Measurements from ENCODE around the gene TTC23.

TTC23 gene

DNA sequence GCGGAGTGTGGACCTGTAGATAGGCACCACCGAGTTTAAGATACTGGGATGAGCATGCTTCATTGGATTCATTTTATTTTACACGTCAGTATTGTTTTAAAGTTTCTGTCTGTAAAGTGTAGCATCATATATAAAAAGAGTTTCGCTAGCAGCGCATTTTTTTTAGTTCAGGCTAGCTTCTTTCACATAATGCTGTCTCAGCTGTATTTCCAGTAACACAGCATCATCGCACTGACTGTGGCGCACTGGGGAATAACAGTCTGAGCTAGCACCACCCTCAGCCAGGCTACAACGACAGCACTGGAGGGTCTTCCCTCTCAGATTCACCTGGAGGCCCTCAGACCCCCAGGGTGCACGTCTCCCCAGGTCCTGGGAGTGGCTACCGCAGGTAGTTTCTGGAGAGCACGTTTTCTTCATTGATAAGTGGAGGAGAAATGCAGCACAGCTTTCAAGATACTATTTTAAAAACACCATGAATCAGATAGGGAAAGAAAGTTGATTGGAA lies 115.0 kb downstream of the TTC23 start:
- Histone ChIP-seq H3K36me3 (ENCODE audit: insufficient read depth, low read length) (no peaks in the 10 kb centered on the region), H3K9me3 (ENCODE audit: insufficient read depth, low read depth, low read length) (no peaks in the 10 kb centered on the region), H3K4me1 (ENCODE audit: insufficient read depth, low read length) (peaks cover 2% of the 10 kb centered on the region; the same call in 1 of the 2 replicates), H3K4me3 (ENCODE audit: low read length) (no peak overlapping the region), H3K27me3 (ENCODE audit: insufficient read depth, low read length) (no peaks in the 10 kb centered on the region), H3K9ac (ENCODE audit: low read depth, low read length) (no peak overlapping the region), H3K27ac (ENCODE audit: low read depth, low read length) (no peak overlapping the region)
- 86% methylated on average over 11 of the region's 11 CpGs for WGBS

DNA sequence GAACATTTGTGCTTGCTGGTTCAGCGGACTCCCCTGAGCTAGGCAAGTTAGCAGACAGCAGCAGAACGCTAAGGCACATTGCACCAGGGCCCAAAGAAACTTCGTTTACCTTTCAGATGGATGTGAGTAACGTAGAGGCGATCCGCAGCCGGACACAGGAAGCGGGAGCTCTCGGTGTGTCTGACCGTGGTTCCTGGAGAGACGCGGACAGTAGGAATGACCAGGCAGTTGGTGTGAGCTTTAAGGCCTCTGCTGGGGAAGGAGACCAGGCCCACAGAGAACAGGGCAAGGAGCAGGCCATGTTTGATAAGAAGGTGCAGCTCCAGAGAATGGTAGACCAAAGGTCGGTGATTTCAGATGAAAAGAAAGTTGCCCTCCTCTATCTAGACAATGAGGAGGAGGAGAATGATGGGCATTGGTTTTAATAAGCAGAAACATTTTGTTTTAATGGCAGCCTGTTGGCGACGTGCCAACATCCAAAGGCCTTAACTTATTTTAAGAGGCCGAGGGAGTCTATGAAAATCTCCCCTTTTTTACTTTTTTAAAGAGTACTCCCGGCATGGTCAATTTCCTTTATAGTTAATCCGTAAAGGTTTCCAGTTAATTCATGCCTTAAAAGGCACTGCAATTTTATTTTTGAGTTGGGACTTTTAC lies 116.6 kb downstream of the TTC23 start:
- Histone ChIP-seq H3K4me1 (ENCODE audit: insufficient read depth, low read length) (peaks cover 2% of the 10 kb centered on the region; the same call in 1 of the 2 replicates), H3K9ac (ENCODE audit: low read depth, low read length) (no peak overlapping the region), H3K27me3 (ENCODE audit: insufficient read depth, low read length) (no peaks in the 10 kb centered on the region), H3K9me3 (ENCODE audit: insufficient read depth, low read depth, low read length) (no peaks in the 10 kb centered on the region), H3K27ac (ENCODE audit: low read depth, low read length) (no peak overlapping the region), H3K4me3 (ENCODE audit: low read length) (no peak overlapping the region), H3K36me3 (ENCODE audit: insufficient read depth, low read length) (no peaks in the 10 kb centered on the region)
- WGBS = 94% methylated on average over 18 of the region's 18 CpGs

DNA sequence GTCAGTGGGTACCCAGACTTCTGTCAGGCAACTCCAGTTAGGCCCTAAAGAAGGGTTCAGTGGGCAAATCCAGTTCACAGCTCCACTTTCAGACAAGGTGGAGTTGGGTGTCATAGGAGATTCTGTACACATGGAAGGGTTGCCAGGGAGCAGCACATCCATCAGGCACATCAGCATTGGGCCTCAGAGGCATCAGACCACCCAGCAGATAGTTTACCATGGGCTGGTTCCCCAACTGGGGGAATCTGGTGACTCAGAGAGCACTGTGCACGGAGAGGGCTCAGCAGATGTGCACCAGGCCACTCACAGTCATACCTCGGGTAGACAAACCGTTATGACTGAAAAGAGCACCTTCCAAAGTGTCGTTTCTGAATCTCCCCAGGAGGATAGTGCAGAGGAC lies 117.3 kb downstream of the TTC23 start:
- H3K27ac ChIP-seq (ENCODE audit: low read depth, low read length) = no peak overlapping the region
- H3K36me3 ChIP-seq (ENCODE audit: insufficient read depth, low read length) = no peaks in the 10 kb centered on the region
- no peak overlapping the region for H3K9ac ChIP-seq (ENCODE audit: low read depth, low read length)
- no peaks in the 10 kb centered on the region for H3K27me3 ChIP-seq (ENCODE audit: insufficient read depth, low read length)
- WGBS = 94% methylated on average over 4 of the region's 4 CpGs
- no peak overlapping the region for H3K4me3 ChIP-seq (ENCODE audit: low read length)
- H3K9me3 ChIP-seq (ENCODE audit: insufficient read depth, low read depth, low read length) = no peaks in the 10 kb centered on the region
- no peaks in the 10 kb centered on the region for H3K4me1 ChIP-seq (ENCODE audit: insufficient read depth, low read length)

DNA sequence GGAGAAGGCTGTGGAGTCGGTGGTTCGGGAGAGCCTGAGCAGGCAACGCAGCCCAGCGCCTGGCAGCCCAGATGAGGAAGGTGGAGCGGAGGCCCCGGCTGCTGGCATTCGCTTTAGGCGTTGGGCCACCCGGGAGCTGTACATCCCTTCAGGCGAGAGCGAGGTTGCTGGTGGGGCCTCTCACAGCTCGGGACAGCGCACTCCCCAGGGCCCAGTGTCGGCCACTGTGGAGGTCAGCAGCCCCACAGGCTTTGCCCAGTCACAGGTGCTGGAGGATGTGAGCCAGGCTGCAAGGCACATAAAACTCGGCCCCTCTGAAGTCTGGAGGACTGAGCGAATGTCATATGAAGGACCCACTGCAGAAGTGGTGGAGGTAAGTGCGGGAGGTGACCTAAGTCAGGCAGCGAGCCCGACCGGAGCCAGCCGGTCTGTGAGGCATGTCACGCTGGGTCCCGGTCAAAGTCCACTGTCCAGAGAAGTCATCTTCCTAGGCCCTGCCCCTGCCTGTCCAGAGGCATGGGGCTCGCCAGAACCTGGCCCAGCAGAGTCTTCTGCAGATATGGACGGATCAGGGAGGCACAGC lies 117.8 kb downstream of the TTC23 start:
- H3K9me3 ChIP-seq (ENCODE audit: insufficient read depth, low read depth, low read length) = no peaks in the 10 kb centered on the region
- H3K9ac ChIP-seq (ENCODE audit: low read depth, low read length) = no peak overlapping the region
- H3K27ac ChIP-seq (ENCODE audit: low read depth, low read length) = no peak overlapping the region
- H3K4me1 ChIP-seq (ENCODE audit: insufficient read depth, low read length) = no peaks in the 10 kb centered on the region
- H3K36me3 ChIP-seq (ENCODE audit: insufficient read depth, low read length) = no peaks in the 10 kb centered on the region
- 96% methylated on average over 25 of the region's 25 CpGs for WGBS
- no peaks in the 10 kb centered on the region for H3K27me3 ChIP-seq (ENCODE audit: insufficient read depth, low read length)
- H3K4me3 ChIP-seq (ENCODE audit: low read length) = no peak overlapping the region

DNA sequence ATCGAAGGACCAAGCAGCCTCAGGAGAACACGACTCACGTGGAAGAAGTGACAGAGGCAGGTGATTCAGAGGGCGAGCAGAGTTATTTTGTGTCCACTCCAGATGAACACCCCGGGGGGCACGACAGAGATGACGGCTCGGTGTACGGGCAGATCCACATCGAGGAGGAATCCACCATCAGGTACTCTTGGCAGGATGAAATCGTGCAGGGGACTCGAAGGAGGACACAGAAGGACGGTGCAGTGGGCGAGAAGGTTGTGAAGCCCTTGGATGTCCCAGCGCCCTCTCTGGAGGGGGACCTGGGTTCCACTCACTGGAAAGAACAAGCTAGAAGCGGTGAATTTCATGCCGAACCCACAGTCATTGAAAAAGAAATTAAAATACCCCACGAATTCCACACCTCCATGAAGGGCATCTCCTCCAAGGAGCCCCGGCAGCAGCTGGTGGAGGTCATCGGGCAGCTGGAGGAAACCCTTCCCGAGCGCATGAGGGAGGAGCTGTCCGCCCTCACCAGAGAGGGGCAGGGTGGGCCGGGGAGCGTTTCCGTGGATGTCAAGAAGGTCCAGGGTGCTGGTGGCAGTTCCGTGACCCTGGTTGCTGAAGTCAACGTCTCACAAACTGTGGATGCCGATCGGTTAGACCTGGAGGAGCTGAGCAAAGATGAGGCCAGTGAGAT lies 118.5 kb downstream of the TTC23 start:
- Histone ChIP-seq H3K9me3 (ENCODE audit: insufficient read depth, low read depth, low read length) (no peaks in the 10 kb centered on the region), H3K4me3 (ENCODE audit: low read length) (no peak overlapping the region), H3K27me3 (ENCODE audit: insufficient read depth, low read length) (no peaks in the 10 kb centered on the region), H3K4me1 (ENCODE audit: insufficient read depth, low read length) (no peaks in the 10 kb centered on the region), H3K27ac (ENCODE audit: low read depth, low read length) (no peak overlapping the region), H3K36me3 (ENCODE audit: insufficient read depth, low read length) (no peaks in the 10 kb centered on the region), H3K9ac (ENCODE audit: low read depth, low read length) (no peak overlapping the region)
- 95% methylated on average over 30 of the region's 30 CpGs for WGBS

DNA sequence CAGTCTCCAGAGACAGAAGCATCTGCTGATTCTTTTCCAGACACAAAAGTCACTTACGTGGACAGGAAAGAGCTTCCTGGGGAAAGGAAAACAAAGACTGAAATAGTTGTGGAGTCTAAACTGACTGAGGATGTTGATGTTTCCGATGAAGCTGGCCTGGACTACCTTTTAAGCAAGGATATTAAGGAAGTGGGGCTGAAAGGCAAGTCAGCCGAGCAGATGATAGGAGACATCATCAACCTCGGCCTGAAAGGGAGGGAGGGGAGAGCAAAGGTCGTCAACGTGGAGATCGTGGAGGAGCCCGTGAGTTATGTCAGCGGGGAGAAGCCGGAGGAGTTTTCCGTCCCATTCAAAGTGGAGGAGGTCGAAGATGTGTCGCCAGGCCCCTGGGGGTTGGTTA lies 119.1 kb downstream of the TTC23 start:
- H3K36me3 ChIP-seq (ENCODE audit: insufficient read depth, low read length) = no peaks in the 10 kb centered on the region
- no peak overlapping the region for H3K27ac ChIP-seq (ENCODE audit: low read depth, low read length)
- H3K9ac ChIP-seq (ENCODE audit: low read depth, low read length) = no peak overlapping the region
- H3K4me3 ChIP-seq (ENCODE audit: low read length) = no peak overlapping the region
- no peaks in the 10 kb centered on the region for H3K9me3 ChIP-seq (ENCODE audit: insufficient read depth, low read depth, low read length)
- no peaks in the 10 kb centered on the region for H3K27me3 ChIP-seq (ENCODE audit: insufficient read depth, low read length)
- WGBS = 92% methylated on average over 13 of the region's 13 CpGs
- H3K4me1 ChIP-seq (ENCODE audit: insufficient read depth, low read length) = no peaks in the 10 kb centered on the region

DNA sequence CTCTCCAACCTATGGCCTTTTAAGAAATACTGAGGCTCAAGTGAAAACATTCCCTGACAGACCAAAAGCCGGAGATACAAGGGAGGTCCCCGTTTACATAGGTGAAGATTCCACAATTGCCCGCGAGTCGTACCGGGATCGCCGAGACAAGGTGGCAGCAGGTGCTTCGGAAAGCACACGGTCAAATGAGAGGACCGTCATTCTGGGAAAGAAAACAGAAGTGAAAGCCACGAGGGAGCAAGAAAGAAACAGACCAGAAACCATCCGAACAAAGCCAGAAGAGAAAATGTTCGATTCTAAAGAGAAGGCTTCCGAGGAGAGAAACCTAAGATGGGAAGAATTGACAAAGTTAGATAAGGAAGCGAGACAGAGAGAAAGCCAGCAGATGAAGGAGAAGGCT lies 119.7 kb downstream of the TTC23 start:
- Histone ChIP-seq H3K9me3 (ENCODE audit: insufficient read depth, low read depth, low read length) (no peaks in the 10 kb centered on the region), H3K27ac (ENCODE audit: low read depth, low read length) (no peak overlapping the region), H3K9ac (ENCODE audit: low read depth, low read length) (no peak overlapping the region), H3K36me3 (ENCODE audit: insufficient read depth, low read length) (no peaks in the 10 kb centered on the region), H3K4me1 (ENCODE audit: insufficient read depth, low read length) (no peaks in the 10 kb centered on the region), H3K27me3 (ENCODE audit: insufficient read depth, low read length) (no peaks in the 10 kb centered on the region), H3K4me3 (ENCODE audit: low read length) (no peak overlapping the region)
- WGBS = 95% methylated on average over 16 of the region's 16 CpGs

DNA sequence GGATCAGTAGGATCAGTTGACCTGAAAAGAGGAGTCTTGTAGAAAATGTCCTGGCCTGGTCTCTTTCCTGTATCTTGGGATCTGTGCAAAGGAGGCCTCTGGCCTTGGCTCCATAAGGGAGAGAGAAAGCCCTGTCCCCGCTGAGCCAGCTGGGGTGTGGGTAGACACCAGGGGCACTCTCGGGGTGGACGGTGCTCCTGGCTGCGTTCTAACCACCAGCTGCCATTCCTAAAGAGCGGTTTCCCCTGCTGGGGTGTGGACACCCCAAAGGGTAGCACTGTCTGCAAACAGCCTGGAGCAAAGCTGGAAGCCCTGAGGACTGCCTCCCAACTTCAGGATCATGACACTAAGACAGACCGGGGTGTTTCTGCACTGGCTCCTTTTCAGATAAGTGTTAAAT lies 121.0 kb downstream of the TTC23 start:
- H3K36me3 ChIP-seq (ENCODE audit: insufficient read depth, low read length) = no peaks in the 10 kb centered on the region
- 96% methylated on average over 6 of the region's 6 CpGs for WGBS
- no peak overlapping the region for H3K27ac ChIP-seq (ENCODE audit: low read depth, low read length)

DNA sequence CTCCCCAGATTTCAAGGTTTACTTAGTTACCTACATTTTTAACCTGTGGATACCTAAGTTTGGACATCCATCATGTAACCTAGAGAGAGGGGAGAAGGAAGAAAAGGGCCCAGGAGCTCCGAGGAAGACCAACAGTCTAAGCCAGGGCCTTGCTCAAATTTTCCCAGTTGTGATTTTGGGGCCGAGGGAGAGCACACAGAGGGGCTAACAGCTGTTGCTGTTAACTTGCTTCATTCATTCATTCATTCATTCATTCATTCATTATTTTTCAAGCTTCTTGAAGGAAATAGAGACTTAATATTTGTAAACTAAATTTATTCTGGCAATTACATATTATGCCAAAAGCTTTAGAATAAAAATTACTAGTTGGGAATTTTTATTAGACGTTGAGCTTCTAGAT lies 121.6 kb downstream of the TTC23 start:
- no peaks in the 10 kb centered on the region for H3K27me3 ChIP-seq (ENCODE audit: insufficient read depth, low read length)
- no peaks in the 10 kb centered on the region for H3K36me3 ChIP-seq (ENCODE audit: insufficient read depth, low read length)
- no peak overlapping the region for H3K27ac ChIP-seq (ENCODE audit: low read depth, low read length)
- 96% methylated on average over 3 of the region's 3 CpGs for WGBS
- peaks cover 17% of the 10 kb centered on the region for H3K4me1 ChIP-seq (ENCODE audit: insufficient read depth, low read length)
- no peak overlapping the region for H3K9ac ChIP-seq (ENCODE audit: low read depth, low read length)
- H3K4me3 ChIP-seq (ENCODE audit: low read length) = no peak overlapping the region
- H3K9me3 ChIP-seq (ENCODE audit: insufficient read depth, low read depth, low read length) = no peaks in the 10 kb centered on the region

More for the DNA sequence above, 121.0 kb downstream of the TTC23 start:
- Histone ChIP-seq H3K4me1 (ENCODE audit: insufficient read depth, low read length) (peaks cover 11% of the 10 kb centered on the region), H3K9ac (ENCODE audit: low read depth, low read length) (no peak overlapping the region), H3K4me3 (ENCODE audit: low read length) (no peak overlapping the region), H3K27me3 (ENCODE audit: insufficient read depth, low read length) (no peaks in the 10 kb centered on the region), H3K9me3 (ENCODE audit: insufficient read depth, low read depth, low read length) (no peaks in the 10 kb centered on the region)

DNA sequence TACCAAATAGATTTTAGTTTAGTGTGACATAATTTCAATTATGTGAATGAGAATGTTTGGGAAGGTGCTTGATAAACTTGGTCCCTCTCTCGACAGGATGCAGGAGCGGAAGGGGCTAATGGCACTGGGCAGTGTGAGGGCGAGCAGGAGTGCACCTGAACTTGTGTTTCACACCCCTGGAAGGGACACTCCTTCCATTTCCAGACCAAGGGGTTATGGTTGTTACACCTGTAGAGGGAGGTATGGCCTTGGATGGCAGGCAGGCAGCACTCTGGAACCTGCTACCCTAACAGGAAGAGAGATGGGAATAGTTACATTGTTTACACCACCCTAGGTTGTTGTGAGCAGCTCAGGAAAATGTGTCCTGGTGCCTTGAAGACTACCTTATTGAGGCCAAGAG lies 122.5 kb downstream of the TTC23 start:
- Histone ChIP-seq H3K4me3 (ENCODE audit: low read length) (no peak overlapping the region), H3K36me3 (ENCODE audit: insufficient read depth, low read length) (no peaks in the 10 kb centered on the region), H3K9me3 (ENCODE audit: insufficient read depth, low read depth, low read length) (no peaks in the 10 kb centered on the region), H3K9ac (ENCODE audit: low read depth, low read length) (no peak overlapping the region), H3K4me1 (ENCODE audit: insufficient read depth, low read length) (peaks cover 17% of the 10 kb centered on the region), H3K27ac (ENCODE audit: low read depth, low read length) (no peak overlapping the region), H3K27me3 (ENCODE audit: insufficient read depth, low read length) (no peaks in the 10 kb centered on the region)
- 96% methylated on average over 3 of the region's 3 CpGs for WGBS

DNA sequence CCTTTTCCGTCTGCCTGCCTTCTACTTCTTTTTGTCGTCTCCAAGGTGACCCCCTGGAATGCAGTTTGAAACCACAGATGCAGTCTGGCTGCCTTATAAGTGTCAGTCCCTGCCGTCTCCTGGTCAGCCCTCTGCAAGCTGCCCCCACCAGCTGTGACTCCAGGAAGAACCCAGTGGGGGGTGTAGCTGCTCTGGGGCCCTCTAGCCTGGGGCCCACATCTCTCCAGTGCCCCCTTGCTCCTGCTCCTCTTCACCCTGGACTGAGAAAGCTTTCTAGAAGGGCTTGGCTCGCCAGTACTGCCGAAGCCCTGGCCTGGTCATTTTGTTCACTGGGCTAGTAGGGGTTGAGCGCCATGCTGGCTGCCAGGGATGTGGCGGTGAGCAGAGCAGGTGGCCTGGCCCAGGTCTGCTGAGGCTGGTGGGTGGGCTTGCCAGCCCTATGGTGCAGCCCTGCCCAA lies 123.2 kb downstream of the TTC23 start:
- WGBS = 82% methylated on average over 7 of the region's 7 CpGs
- Histone ChIP-seq H3K36me3 (ENCODE audit: insufficient read depth, low read length) (no peaks in the 10 kb centered on the region), H3K9me3 (ENCODE audit: insufficient read depth, low read depth, low read length) (no peaks in the 10 kb centered on the region), H3K4me3 (ENCODE audit: low read length) (no peak overlapping the region), H3K4me1 (ENCODE audit: insufficient read depth, low read length) (peaks cover 17% of the 10 kb centered on the region), H3K9ac (ENCODE audit: low read depth, low read length) (no peak overlapping the region), H3K27ac (ENCODE audit: low read depth, low read length) (no peak overlapping the region), H3K27me3 (ENCODE audit: insufficient read depth, low read length) (no peaks in the 10 kb centered on the region)

Data from HUES64 (cell line).